IMR-90 (cell line): ENCODE measurements around the gene PARP1. TPM values are rescaled to one million over a fixed set of nuclear protein-coding genes. Genes with fewer than 3 reads are reported as not detected.

ENCODE experiments used
- ATAC-seq: fragments of 200-7000 bp; cut with Tn5 transposase; 2 replicates; pipeline ENCODE4 v1.9.1; 2020; ENCODE audit warnings: low read depth, mild to moderate bottlenecking, moderate library complexity
- BruUV-seq: library from RNA; stranded (reverse); fragments of 400-500 nt; replicated peaks from 2 replicates; lab custom pipeline; 2021; lab: Mats Ljungman, UMichigan
- CTCF ChIA-PET: fragments of 300-600 bp; formaldehyde crosslinking; extraction: SDS; loops from one replicate; lab custom pipeline; 2021; ENCODE audit warnings: antibody characterized with exemption; lab: Yijun Ruan, JAX
- POLR2A ChIA-PET: fragments of 300-600 bp; sonication (Branson Sonifier 250); formaldehyde crosslinking; loops from one replicate; lab custom pipeline; 2022; ENCODE audit warnings: antibody characterized with exemption; ENCODE audit not compliant: unreplicated experiment; lab: Charles Lee
- DNase-seq: peaks from one replicate; pipeline ENCODE4 v3.0.0; 2013
- H2AFZ ChIP-seq: replicated peaks from 2 replicates; pipeline ENCODE3; 2013; ENCODE audit warnings: low read length, mild to moderate bottlenecking; ENCODE audit not compliant: poor library complexity
- H2AK5ac ChIP-seq: 2 replicates; pipeline ENCODE4 v1.6.1; 2013; ENCODE audit warnings: low read depth, low read length, inconsistent platforms
- H2AK9ac ChIP-seq: replicated peaks from 2 replicates; pipeline ENCODE3; 2013; ENCODE audit warnings: mild to moderate bottlenecking, low read depth, low read length, moderate library complexity; ENCODE audit not compliant: poor library complexity
- H2BK120ac ChIP-seq: 2 replicates; pipeline ENCODE4 v1.6.1; 2013; ENCODE audit warnings: low read depth, low read length, inconsistent platforms
- H2BK15ac ChIP-seq: 3 replicates; pipeline ENCODE4 v1.6.1; 2013; ENCODE audit warnings: low read depth, low read length, inconsistent platforms
- H2BK20ac ChIP-seq: 2 replicates; pipeline ENCODE4 v1.6.1; 2013; ENCODE audit warnings: low read depth, mild to moderate bottlenecking, inconsistent platforms, low read length, moderate library complexity
- H2BK5ac ChIP-seq: 2 replicates; pipeline ENCODE4 v1.6.1; 2013; ENCODE audit warnings: mild to moderate bottlenecking, low read depth, low read length, inconsistent platforms; ENCODE audit not compliant: poor library complexity, severe bottlenecking
- H3K14ac ChIP-seq: replicated peaks from 2 replicates; pipeline ENCODE4 v1.6.1; 2013; ENCODE audit warnings: low read depth, low read length, inconsistent platforms
- H3K18ac ChIP-seq: 2 replicates; pipeline ENCODE4 v1.6.1; 2013; ENCODE audit warnings: low read depth, low read length, control low read depth
- H3K23ac ChIP-seq: 2 replicates; pipeline ENCODE4 v1.6.1; 2013; ENCODE audit warnings: low read depth, low read length, inconsistent platforms
- H3K27ac ChIP-seq: 2 replicates; pipeline ENCODE4 v1.5.1; 2013; ENCODE audit warnings: mild to moderate bottlenecking, control low read depth, low read length; ENCODE audit not compliant: insufficient read depth
- H3K27me3 ChIP-seq: 2 replicates; pipeline ENCODE4 v1.6.1; 2013; ENCODE audit warnings: low read length; ENCODE audit not compliant: control insufficient read depth, insufficient read depth
- H3K36me3 ChIP-seq: 2 replicates; pipeline ENCODE4 v1.6.1; 2013; ENCODE audit warnings: low read length, mixed read lengths; ENCODE audit not compliant: control insufficient read depth, insufficient read depth
- H3K4ac ChIP-seq: 2 replicates; pipeline ENCODE4 v1.6.1; 2013; ENCODE audit warnings: low read depth, low read length, inconsistent platforms
- H3K4me1 ChIP-seq: 2 replicates; pipeline ENCODE4 v1.6.1; 2013; ENCODE audit warnings: low read length, mixed read lengths; ENCODE audit not compliant: control insufficient read depth, insufficient read depth
- H3K4me2 ChIP-seq: 2 replicates; pipeline ENCODE4 v1.6.1; 2013; ENCODE audit warnings: low read depth, mild to moderate bottlenecking, control low read depth, low read length, moderate library complexity
- H3K4me3 ChIP-seq: 2 replicates; pipeline ENCODE4 v1.5.1; 2013; ENCODE audit warnings: low read depth, mild to moderate bottlenecking, control low read depth, low read length, moderate library complexity; ENCODE audit not compliant: insufficient read depth
- H3K56ac ChIP-seq: 2 replicates; pipeline ENCODE4 v1.6.1; 2013; ENCODE audit warnings: low read length, inconsistent platforms; ENCODE audit not compliant: insufficient read depth; ENCODE audit errors: extremely low read depth
- H3K79me1 ChIP-seq, 2 experiments: 2 replicates each; pipeline ENCODE4 v1.6.1; 2013; ENCODE audit warnings: low read length in 2 of 2, inconsistent platforms in 1 of 2, low read depth in 1 of 2
- H3K9ac ChIP-seq: 2 replicates; pipeline ENCODE4 v1.6.1; 2013; ENCODE audit warnings: low read depth, low read length, control low read depth
- H3K9me1 ChIP-seq: 2 replicates; pipeline ENCODE4 v1.6.1; 2013; ENCODE audit warnings: low read length, inconsistent platforms; ENCODE audit not compliant: insufficient read depth
- H3K9me3 ChIP-seq: 2 replicates; pipeline ENCODE4 v1.6.1; 2013; ENCODE audit warnings: low read length; ENCODE audit not compliant: control insufficient read depth, insufficient read depth
- H4K20me1 ChIP-seq: 2 replicates; pipeline ENCODE4 v1.6.1; 2013; ENCODE audit warnings: low read length, inconsistent platforms; ENCODE audit not compliant: insufficient read depth
- H4K5ac ChIP-seq: 2 replicates; pipeline ENCODE4 v1.6.1; 2013; ENCODE audit warnings: mild to moderate bottlenecking, low read depth, low read length, control low read depth
- H4K8ac ChIP-seq, 2 experiments: 2 replicates each; pipeline ENCODE4 v1.6.1; 2013; ENCODE audit warnings: low read depth in 2 of 2, low read length in 2 of 2, control low read depth in 1 of 2, inconsistent platforms in 1 of 2
- H4K91ac ChIP-seq: 2 replicates; pipeline ENCODE4 v1.6.1; 2013; ENCODE audit warnings: low read depth, low read length, inconsistent platforms; ENCODE audit not compliant: insufficient read depth
- BHLHE40 ChIP-seq: fragments of 150-350 bp; IDR thresholded peaks from 2 replicates; pipeline ENCODE4 v1.6.1; 2016; ENCODE audit warnings: mild to moderate bottlenecking, low read depth, low read length
- CEBPB ChIP-seq: IDR thresholded peaks from 2 replicates; pipeline ENCODE4 v1.6.1; 2012; ENCODE audit warnings: low read depth, low read length, improper control_type of control experiment
- CTCF ChIP-seq: conservative IDR thresholded peaks from 2 replicates; pipeline ENCODE4 v1.5.1; 2012; ENCODE audit warnings: mild to moderate bottlenecking, low read depth, low read length, improper control_type of control experiment
- MAFK ChIP-seq: IDR thresholded peaks from 2 replicates; pipeline ENCODE4 v1.6.1; 2012; ENCODE audit warnings: low read depth, low read length, improper control_type of control experiment
- MAZ ChIP-seq: IDR thresholded peaks from 2 replicates; pipeline ENCODE4 v1.6.1; 2012; ENCODE audit warnings: low read depth, mild to moderate bottlenecking, low read length, improper control_type of control experiment, moderate library complexity, borderline replicate concordance
- MXI1 ChIP-seq: IDR thresholded peaks from 2 replicates; pipeline ENCODE4 v1.6.1; 2012; ENCODE audit warnings: low read depth, mild to moderate bottlenecking, low read length, moderate library complexity, borderline replicate concordance
- RAD21 ChIP-seq: IDR thresholded peaks from 2 replicates; pipeline ENCODE4 v1.6.1; 2012; ENCODE audit warnings: low read length, improper control_type of control experiment
- RCOR1 ChIP-seq: IDR thresholded peaks from 2 replicates; pipeline ENCODE4 v1.6.1; 2012; ENCODE audit warnings: mild to moderate bottlenecking, low read length, improper control_type of control experiment; ENCODE audit not compliant: insufficient replicate concordance
- RFX5 ChIP-seq: IDR thresholded peaks from 2 replicates; pipeline ENCODE4 v1.8.0; 2012; ENCODE audit warnings: low read depth, mild to moderate bottlenecking, low read length, moderate library complexity
- SMC3 ChIP-seq: fragments of 150-350 bp; IDR thresholded peaks from 2 replicates; pipeline ENCODE4 v1.6.1; 2016; ENCODE audit warnings: low read depth, mild to moderate bottlenecking, antibody characterized with exemption, low read length, moderate library complexity
- USF2 ChIP-seq: fragments of 150-350 bp; IDR thresholded peaks from 2 replicates; pipeline ENCODE4 v1.6.1; 2017; ENCODE audit warnings: mild to moderate bottlenecking, antibody characterized with exemption, low read length, low read depth
- WGBS, 2 experiments: methylation state at CpG; one replicate each; pipeline versions ENCODE4 v1.1.5 to v1.1.7; 2013; ENCODE audit warnings: missing lambda C conversion rate in 2 of 2; ENCODE audit not compliant: insufficient read length in 1 of 2; ENCODE audit errors: extremely low coverage in 2 of 2; 5-methylcytosine and 5-hydroxymethylcytosine counted together
- dilution Hi-C: fragments of 300-500 bp; cut with HindIII; formaldehyde crosslinking; loops from one replicate; pipeline ENCODE4 v1.14.3; 2018; ENCODE audit warnings: low sequenced_read_pairs; ENCODE audit not compliant: unreplicated experiment
- in situ Hi-C: fragments of 300-500 bp; cut with MboI; formaldehyde crosslinking; loops from 3 replicates; pipeline ENCODE4 v1.14.3; 2019; ENCODE audit warnings: low sequenced_read_pairs, inconsistent platforms, mixed read lengths
- intact Hi-C: fragments of 100-400 bp; cut with micrococcal nuclease; formaldehyde crosslinking; loops from 2 replicates; pipeline ENCODE4 v1.10.0; 2022
- polyA plus RNA-seq, 3 experiments: library from polyadenylated mRNA; depleted of rRNA; stranded (reverse); fragments of >200 nt; gene quantifications; 2 replicates each; pipeline ENCODE4 v1.2.3, GENCODE V29; 2012; ENCODE audit warnings: low replicate concordance in 1 of 3
- total RNA-seq: library from RNA; depleted of rRNA; stranded (reverse); fragments of >200 nt; gene quantifications from 2 replicates; pipeline ENCODE4 v1.2.3, GENCODE V29; 2012
- TF ChIP-seq, protein P1 (sequence below): fragments of 150-350 bp; IDR thresholded peaks from 2 replicates; pipeline ENCODE4 v1.6.1; 2016; ENCODE audit warnings: low read depth, mild to moderate bottlenecking, low read length, moderate library complexity, borderline replicate concordance

Gene PARP1
- total and polyA plus RNA-seq, 2 of the 4 experiments (the other 2 are of a cell fraction), result 86.5 to 105 TPM

- Histone ChIP-seq H3K4me1 (peaks cover 21% of the 10 kb centered on the region), H3K56ac (no peak overlapping the region), H3K9ac (no peak overlapping the region), H2AK9ac (no peak overlapping the region), H3K4ac (no peak overlapping the region), H3K4me2 (no peak overlapping the region), H3K14ac (no peak overlapping the region), H2BK120ac (no peak overlapping the region), H3K9me3 (no peaks in the 10 kb centered on the region), H2AFZ (no peak overlapping the region), H3K79me1 (peaks cover 39 to 57% of the 10 kb centered on the region in 2 experiments), H2BK15ac (no peak overlapping the region), H3K9me1 (peaks cover 29% of the 10 kb centered on the region), H4K20me1 (peaks cover 33% of the 10 kb centered on the region), H4K8ac (no peak overlapping the region), H2BK20ac (no peak overlapping the region), H4K91ac (no peak overlapping the region), H3K18ac (no peak overlapping the region), H2AK5ac (no peak overlapping the region; the same call in 1 of the 2 replicates), H3K23ac (no peak overlapping the region), H3K27ac (no peak overlapping the region), H2BK5ac (no peak overlapping the region), H3K27me3 (no peaks in the 10 kb centered on the region), H3K36me3 (peaks cover 18% of the 10 kb centered on the region), H4K5ac (no peak overlapping the region), H3K4me3 (no peak overlapping the region)
- WGBS, 2 experiments, result 78% methylated on average over 12 of the region's 16 CpGs; no CpG with 5 or more reads in 1 of the 2 experiments
- TF ChIP-seq RAD21 (no peak), MAFK (no peak), RCOR1 (no peak), BHLHE40 (no peak), MAZ (no peak), SMC3 (no peak), USF2 (no peak), CEBPB (no peak), CTCF (no peak), RFX5 (no peak), MXI1 (no peak)
- TF ChIP-seq, protein P1, sequence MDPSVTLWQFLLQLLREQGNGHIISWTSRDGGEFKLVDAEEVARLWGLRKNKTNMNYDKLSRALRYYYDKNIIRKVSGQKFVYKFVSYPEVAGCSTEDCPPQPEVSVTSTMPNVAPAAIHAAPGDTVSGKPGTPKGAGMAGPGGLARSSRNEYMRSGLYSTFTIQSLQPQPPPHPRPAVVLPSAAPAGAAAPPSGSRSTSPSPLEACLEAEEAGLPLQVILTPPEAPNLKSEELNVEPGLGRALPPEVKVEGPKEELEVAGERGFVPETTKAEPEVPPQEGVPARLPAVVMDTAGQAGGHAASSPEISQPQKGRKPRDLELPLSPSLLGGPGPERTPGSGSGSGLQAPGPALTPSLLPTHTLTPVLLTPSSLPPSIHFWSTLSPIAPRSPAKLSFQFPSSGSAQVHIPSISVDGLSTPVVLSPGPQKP, result no peak
- ChIA-PET CTCF (interaction anchor here (1.7 kb wide), 1 partner anchor 19 kb away, joined by 4 read pairs; no protein-coding TSS in a partner anchor), POLR2A (interaction anchor here (0.7 kb wide), 1 partner anchor 400 kb away, joined by 3 read pairs; no protein-coding TSS in a partner anchor)
- dilution Hi-C loops (no loop called here), intact Hi-C loops (no loop called here), in situ Hi-C loops (no loop called here)
- ATAC-seq (no peak), DNase-seq (no peak)
- BruUV-seq, result no TSS peak
Observed at GRCh38 chr1:226405411-226405988, 2.4 kb downstream of the PARP1 start.
